H9 (cell line): ENCODE data around the gene ERO1B. TPM values are rescaled to one million over a fixed set of nuclear protein-coding genes. Genes with fewer than 3 reads are reported as not detected.

Experiments
- DNase-seq: peaks from one replicate; pipeline ENCODE4 v3.0.0-alpha.2; 2017
- H2AFZ ChIP-seq: one replicate; pipeline ENCODE4 v1.6.1; 2013; ENCODE audit warnings: mild to moderate bottlenecking, low read length, control low read depth, moderate library complexity
- H2AK5ac ChIP-seq: 2 replicates; pipeline ENCODE4 v1.6.1; 2013; ENCODE audit warnings: low read length, control low read depth, mixed read lengths; ENCODE audit not compliant: insufficient read length
- H2BK120ac ChIP-seq: one replicate; pipeline ENCODE4 v1.6.1; 2013; ENCODE audit warnings: low read depth, mild to moderate bottlenecking, low read length, control low read depth, inconsistent platforms; ENCODE audit not compliant: poor library complexity, severe bottlenecking
- H2BK12ac ChIP-seq: 2 replicates; pipeline ENCODE4 v1.6.1; 2013; ENCODE audit warnings: low read length, control low read depth, mixed read lengths, low read depth; ENCODE audit not compliant: insufficient read length
- H2BK15ac ChIP-seq: 2 replicates; pipeline ENCODE4 v1.6.1; 2013; ENCODE audit warnings: low read depth, low read length, control low read depth
- H2BK20ac ChIP-seq: one replicate; pipeline ENCODE4 v1.6.1; 2013; ENCODE audit warnings: low read depth, mild to moderate bottlenecking, low read length, control low read depth, inconsistent platforms; ENCODE audit not compliant: poor library complexity, severe bottlenecking
- H2BK5ac ChIP-seq: 2 replicates; pipeline ENCODE4 v1.6.1; 2013; ENCODE audit warnings: low read length, control low read depth, mixed read lengths; ENCODE audit not compliant: insufficient read length
- H3K14ac ChIP-seq: 2 replicates; pipeline ENCODE4 v1.6.1; 2013; ENCODE audit warnings: low read length, control low read depth; ENCODE audit not compliant: insufficient read depth
- H3K18ac ChIP-seq: 2 replicates; pipeline ENCODE4 v1.6.1; 2013; ENCODE audit warnings: low read depth, mild to moderate bottlenecking, mixed read lengths, low read length, control low read depth; ENCODE audit not compliant: insufficient read length
- H3K23ac ChIP-seq: 2 replicates; pipeline ENCODE4 v1.6.1; 2013; ENCODE audit warnings: low read length, control low read depth, mixed read lengths, low read depth; ENCODE audit not compliant: insufficient read length
- H3K23me2 ChIP-seq: 2 replicates; pipeline ENCODE4 v1.6.1; 2013; ENCODE audit warnings: low read depth, mild to moderate bottlenecking, mixed read lengths, low read length, control low read depth; ENCODE audit not compliant: insufficient read length, poor library complexity, severe bottlenecking
- H3K27ac ChIP-seq: 2 replicates; pipeline ENCODE4 v1.5.1; 2013; ENCODE audit warnings: low read length, control low read depth, mixed read lengths, low read depth; ENCODE audit not compliant: insufficient read length
- H3K27me3 ChIP-seq: 2 replicates; pipeline ENCODE4 v1.6.1; 2013; ENCODE audit warnings: low read length, control low read depth, inconsistent platforms; ENCODE audit not compliant: insufficient read depth
- H3K4ac ChIP-seq: 2 replicates; pipeline ENCODE4 v1.6.1; 2013; ENCODE audit warnings: low read depth, mild to moderate bottlenecking, control low read depth, inconsistent platforms, low read length, moderate library complexity
- H3K4me1 ChIP-seq: 2 replicates; pipeline ENCODE4 v1.6.1; 2013; ENCODE audit warnings: low read length, control low read depth, inconsistent platforms; ENCODE audit not compliant: insufficient read depth
- H3K4me2 ChIP-seq: 2 replicates; pipeline ENCODE4 v1.6.1; 2013; ENCODE audit warnings: low read length, control low read depth, mixed read lengths; ENCODE audit not compliant: insufficient read length, insufficient read depth
- H3K56ac ChIP-seq: 2 replicates; pipeline ENCODE4 v1.6.1; 2013; ENCODE audit warnings: low read depth, mild to moderate bottlenecking, mixed read lengths, low read length, control low read depth; ENCODE audit not compliant: insufficient read length
- H3K79me1 ChIP-seq: 2 replicates; pipeline ENCODE4 v1.6.1; 2013; ENCODE audit warnings: low read depth, mild to moderate bottlenecking, moderate library complexity, low read length, control low read depth, inconsistent platforms; ENCODE audit not compliant: insufficient read depth, poor library complexity, severe bottlenecking
- H3K79me2 ChIP-seq: 2 replicates; pipeline ENCODE4 v1.6.1; 2013; ENCODE audit warnings: low read length, control low read depth, inconsistent platforms; ENCODE audit not compliant: insufficient read depth
- H3K9ac ChIP-seq: 2 replicates; pipeline ENCODE4 v1.6.1; 2013; ENCODE audit warnings: low read length, control low read depth, mixed read lengths; ENCODE audit not compliant: insufficient read length; ENCODE audit errors: extremely low read depth
- H3K9me3 ChIP-seq: one replicate; pipeline ENCODE4 v1.6.1; 2013; ENCODE audit warnings: low read depth, low read length, inconsistent platforms; ENCODE audit not compliant: control insufficient read depth
- H3T11ph ChIP-seq: one replicate; pipeline ENCODE4 v1.6.1; 2013; ENCODE audit warnings: mild to moderate bottlenecking, low read length, control low read depth, inconsistent platforms
- H4K20me1 ChIP-seq: one replicate; pipeline ENCODE4 v1.6.1; 2013; ENCODE audit not compliant: control insufficient read depth, insufficient read length, insufficient read depth
- H4K5ac ChIP-seq: 2 replicates; pipeline ENCODE4 v1.6.1; 2013; ENCODE audit warnings: low read depth, mild to moderate bottlenecking, mixed read lengths, low read length, control low read depth; ENCODE audit not compliant: insufficient read length
- H4K8ac ChIP-seq: replicated peaks from 2 replicates; pipeline ENCODE4 v1.6.1; 2013; ENCODE audit warnings: low read length, control low read depth, mixed read lengths, low read depth; ENCODE audit not compliant: insufficient read length
- H4K91ac ChIP-seq: 2 replicates; pipeline ENCODE4 v1.6.1; 2013; ENCODE audit warnings: low read depth, mild to moderate bottlenecking, moderate library complexity, mixed read lengths, low read length, control low read depth; ENCODE audit not compliant: insufficient read length
- H3K27ac Mint-ChIP-seq, 3 experiments: 2 replicates in 2 of 3; 3 replicates in 1 of 3; pipeline ENCODE4 v1.8.0; 2020 to 2021; ENCODE audit warnings: mixed read lengths in 3 of 3, mild to moderate bottlenecking in 1 of 3, moderate library complexity in 1 of 3
- H3K27me3 Mint-ChIP-seq: 2 replicates; pipeline ENCODE4 v1.8.0; 2021; ENCODE audit warnings: low read depth, mild to moderate bottlenecking, moderate library complexity, mixed read lengths
- H3K36me3 Mint-ChIP-seq, 3 experiments: 2 replicates in 2 of 3; 3 replicates in 1 of 3; pipeline ENCODE4 v1.8.0; 2020 to 2021; ENCODE audit warnings: low read depth in 3 of 3, mixed read lengths in 3 of 3; ENCODE audit not compliant: insufficient read depth in 1 of 3
- H3K4me1 Mint-ChIP-seq, 2 experiments: 2 replicates each; pipeline ENCODE4 v1.8.0; 2020; ENCODE audit warnings: mixed read lengths in 2 of 2
- H3K4me3 Mint-ChIP-seq, 2 experiments: 2 replicates in 1 of 2; 3 replicates in 1 of 2; pipeline ENCODE4 v1.8.0; 2020 to 2021; ENCODE audit warnings: mild to moderate bottlenecking in 2 of 2, mixed read lengths in 2 of 2, moderate library complexity in 1 of 2
- H3K9me3 Mint-ChIP-seq, 2 experiments: 2 replicates in 1 of 2; 3 replicates in 1 of 2; pipeline ENCODE4 v1.8.0; 2020; ENCODE audit warnings: mild to moderate bottlenecking in 2 of 2, mixed read lengths in 2 of 2, moderate library complexity in 1 of 2
- CTCF ChIP-seq: fragments of 200-600 bp; sonication (generic); conservative IDR thresholded peaks from 3 replicates; pipeline ENCODE4 v1.8.0; 2021; ENCODE audit warnings: antibody characterized with exemption, mild to moderate bottlenecking
- WGBS: extraction: QIAGEN DNeasy Blood & Tissue Kit; methylation state at CpG from one replicate; pipeline ENCODE4 v1.1.7; 2013; ENCODE audit warnings: missing lambda C conversion rate, low lambda C conversion rate, mixed read lengths; ENCODE audit not compliant: insufficient read length; ENCODE audit errors: extremely low coverage; 5-methylcytosine and 5-hydroxymethylcytosine counted together
- total RNA-seq: library from RNA; stranded (reverse); gene quantifications from 2 replicates; pipeline ENCODE4 v1.2.1, GENCODE V29; 2021

Gene ERO1B
- total RNA-seq, 1 experiment from 2014 or later, result 1.5 TPM

- WGBS, result no CpG with 5 or more reads among the region's 4 CpGs
- H3K27ac Mint-ChIP-seq, result no peak overlapping the region
- H3K27me3 Mint-ChIP-seq, result no peaks in the 10 kb centered on the region
Measured at GRCh38 chr1:236185687-236186086, 96.1 kb downstream of the ERO1B start.

More at GRCh38 chr1:236185687-236186086, 96.1 kb downstream of the ERO1B start:
- Histone ChIP-seq H3K23ac (no peak overlapping the region), H2AK5ac (no peak overlapping the region), H3K4me2 (no peak overlapping the region), H3T11ph (no peak overlapping the region), H3K18ac (no peak overlapping the region), H2BK120ac (no peak overlapping the region), H3K4me1 (no peaks in the 10 kb centered on the region; the same call in 1 of the 2 replicates), H4K5ac (no peak overlapping the region), H3K27ac (no peak overlapping the region), H3K23me2 (no peaks in the 10 kb centered on the region), H2BK5ac (no peak overlapping the region), H2BK12ac (no peak overlapping the region), H2BK15ac (no peak overlapping the region), H2AFZ (no peak overlapping the region), H3K79me2 (no peaks in the 10 kb centered on the region), H3K14ac (no peak overlapping the region), H3K27me3 (no peaks in the 10 kb centered on the region), H3K4ac (no peak overlapping the region), H3K79me1 (no peaks in the 10 kb centered on the region), H4K8ac (no peak overlapping the region), H4K20me1 (no peaks in the 10 kb centered on the region), H3K56ac (no peak overlapping the region), H3K9ac (no peak overlapping the region), H2BK20ac (no peak overlapping the region), H4K91ac (no peak overlapping the region), H3K9me3 (no peaks in the 10 kb centered on the region)
- DNase-seq, result no peak
- peaks cover 9 to 27% (median 16%) of the 10 kb centered on the region in 3 experiments; a peak in 6 of 7 replicates for H3K36me3 Mint-ChIP-seq
- H3K9me3 Mint-ChIP-seq, result peaks cover 2 to 3% of the 10 kb centered on the region in 2 experiments; a peak in 3 of 5 replicates
- H3K4me1 Mint-ChIP-seq, result no peaks in the 10 kb centered on the region
- H3K4me3 Mint-ChIP-seq, result no peak overlapping the region
- TF ChIP-seq CTCF, result no peak
